ENCODE data around the gene ZNF319.

- TF ChIP-seq POLR2AphosphoS5 (IDR thresholded peaks at IDR 0.05; ENCODE audit: low read depth): peak; percentile 48; the same call in 1 of the 2 replicates
- TF ChIP-seq EZH2 (IDR thresholded peaks at IDR 0.05; ENCODE audit: low read depth, unreplicated experiment): no peak
- TF ChIP-seq, protein P1, sequence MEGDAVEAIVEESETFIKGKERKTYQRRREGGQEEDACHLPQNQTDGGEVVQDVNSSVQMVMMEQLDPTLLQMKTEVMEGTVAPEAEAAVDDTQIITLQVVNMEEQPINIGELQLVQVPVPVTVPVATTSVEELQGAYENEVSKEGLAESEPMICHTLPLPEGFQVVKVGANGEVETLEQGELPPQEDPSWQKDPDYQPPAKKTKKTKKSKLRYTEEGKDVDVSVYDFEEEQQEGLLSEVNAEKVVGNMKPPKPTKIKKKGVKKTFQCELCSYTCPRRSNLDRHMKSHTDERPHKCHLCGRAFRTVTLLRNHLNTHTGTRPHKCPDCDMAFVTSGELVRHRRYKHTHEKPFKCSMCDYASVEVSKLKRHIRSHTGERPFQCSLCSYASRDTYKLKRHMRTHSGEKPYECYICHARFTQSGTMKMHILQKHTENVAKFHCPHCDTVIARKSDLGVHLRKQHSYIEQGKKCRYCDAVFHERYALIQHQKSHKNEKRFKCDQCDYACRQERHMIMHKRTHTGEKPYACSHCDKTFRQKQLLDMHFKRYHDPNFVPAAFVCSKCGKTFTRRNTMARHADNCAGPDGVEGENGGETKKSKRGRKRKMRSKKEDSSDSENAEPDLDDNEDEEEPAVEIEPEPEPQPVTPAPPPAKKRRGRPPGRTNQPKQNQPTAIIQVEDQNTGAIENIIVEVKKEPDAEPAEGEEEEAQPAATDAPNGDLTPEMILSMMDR (conservative IDR thresholded peaks at IDR 0.05; ENCODE audit: low read depth in 2 of 2): no peak
- no peak for TF ChIP-seq REST (IDR thresholded peaks at IDR 0.05; ENCODE audit: unreplicated experiment)
- TF ChIP-seq EZH2phosphoT487 (IDR thresholded peaks at IDR 0.05; ENCODE audit: unreplicated experiment): no peak
- no peak for TF ChIP-seq CREB1 (CRISPR knock-in tag; IDR thresholded peaks at IDR 0.05; ENCODE audit: low read depth)
- no peak for TF ChIP-seq NANOG (IDR thresholded peaks at IDR 0.05; ENCODE audit: borderline replicate concordance)
- TF ChIP-seq ZNF114 (CRISPR knock-in tag; IDR thresholded peaks at IDR 0.05): no peak
- TF ChIP-seq ZNF331 (CRISPR knock-in tag; IDR thresholded peaks at IDR 0.05; ENCODE audit: low read depth): no peak
- TF ChIP-seq, protein P2, sequence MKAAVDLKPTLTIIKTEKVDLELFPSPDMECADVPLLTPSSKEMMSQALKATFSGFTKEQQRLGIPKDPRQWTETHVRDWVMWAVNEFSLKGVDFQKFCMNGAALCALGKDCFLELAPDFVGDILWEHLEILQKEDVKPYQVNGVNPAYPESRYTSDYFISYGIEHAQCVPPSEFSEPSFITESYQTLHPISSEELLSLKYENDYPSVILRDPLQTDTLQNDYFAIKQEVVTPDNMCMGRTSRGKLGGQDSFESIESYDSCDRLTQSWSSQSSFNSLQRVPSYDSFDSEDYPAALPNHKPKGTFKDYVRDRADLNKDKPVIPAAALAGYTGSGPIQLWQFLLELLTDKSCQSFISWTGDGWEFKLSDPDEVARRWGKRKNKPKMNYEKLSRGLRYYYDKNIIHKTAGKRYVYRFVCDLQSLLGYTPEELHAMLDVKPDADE (IDR thresholded peaks at IDR 0.05): no peak
- no peak for TF ChIP-seq JUNB (IDR thresholded peaks at IDR 0.05; ENCODE audit: unreplicated experiment)
- no peak for TF ChIP-seq STAT1 (IDR thresholded peaks at IDR 0.05; ENCODE audit: unreplicated experiment)
These were observed at the start of gene ZNF319 for GRCh38 chr16:57999971-58000705.
